GM12892 (cell line): ENCODE measurements around the gene CD36.

ENCODE experiments used
- POLR2A ChIP-seq: IDR thresholded peaks from 2 replicates; pipeline ENCODE4 v1.6.1; 2011; ENCODE audit warnings: low read depth, low read length, control low read depth
- POLR2AphosphoS5 ChIP-seq: IDR thresholded peaks from 2 replicates; pipeline ENCODE4 v1.6.1; 2011; ENCODE audit warnings: low read depth, low read length, control low read depth
- TAF1 ChIP-seq: IDR thresholded peaks from 2 replicates; pipeline ENCODE4 v1.6.1; 2011; ENCODE audit warnings: low read depth, mild to moderate bottlenecking, control low read depth, low read length, borderline replicate concordance

DNA sequence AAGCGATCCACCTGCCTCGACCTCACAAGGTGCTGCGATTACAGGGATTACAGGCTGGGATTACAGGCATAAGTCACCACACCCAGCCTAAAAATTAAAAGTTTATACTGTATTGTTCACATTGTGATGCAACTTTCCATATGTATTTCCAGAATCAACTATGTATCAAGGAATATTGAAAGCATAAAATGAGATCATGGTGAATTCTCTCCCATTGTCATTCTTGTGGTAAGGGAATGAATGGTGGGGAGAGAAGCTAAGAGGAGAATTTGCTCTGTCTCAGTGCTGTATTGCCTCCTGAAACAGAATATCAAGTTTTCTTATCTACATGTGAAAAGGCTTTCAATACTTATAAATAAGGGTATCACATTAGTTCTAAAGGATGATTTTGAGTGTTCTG, 81.7 kb downstream of the CD36 start:
- TF ChIP-seq POLR2A (no peak), TAF1 (no peak), POLR2AphosphoS5 (no peak)
